GM19043 (cell line): ENCODE data around the gene CLSTN1.

Experiments used
- ATAC-seq: cut with Tn5 transposase; IDR thresholded peaks from one replicate; pipeline ENCODE4 v1.9.1; 2021; ENCODE audit warnings: low read depth; ENCODE audit not compliant: unreplicated experiment

Gene CLSTN1

GRCh38 chr1:9852004-9852403 lies 28.2 kb upstream of the CLSTN1 start:
- ATAC-seq: no peak

GRCh38 chr1:9850442-9851162 lies 26.8 kb upstream of the CLSTN1 start:
- no peak for ATAC-seq

- ATAC-seq: no peak
Observed at GRCh38 chr1:9849691-9850441, 26.1 kb upstream of the CLSTN1 start.

GRCh38 chr1:9848022-9848421 lies 24.3 kb upstream of the CLSTN1 start:
- ATAC-seq: no peak

GRCh38 chr1:9847269-9847668 lies 23.5 kb upstream of the CLSTN1 start:
- no peak for ATAC-seq

- no peak for ATAC-seq
Observed at GRCh38 chr1:9846611-9847171, 22.9 kb upstream of the CLSTN1 start.

- ATAC-seq: no peak
Observed at GRCh38 chr1:9845914-9846313, 22.1 kb upstream of the CLSTN1 start.

- no peak for ATAC-seq
Observed at GRCh38 chr1:9844756-9845155, 21.0 kb upstream of the CLSTN1 start.

- no peak for ATAC-seq
Observed at GRCh38 chr1:9844106-9844505, 20.3 kb upstream of the CLSTN1 start.

- no peak for ATAC-seq
Observed at GRCh38 chr1:9843576-9843945, 19.8 kb upstream of the CLSTN1 start.

GRCh38 chr1:9842781-9843575 lies 19.2 kb upstream of the CLSTN1 start:
- ATAC-seq: no peak

GRCh38 chr1:9842073-9842711 lies 18.4 kb upstream of the CLSTN1 start:
- no peak for ATAC-seq

GRCh38 chr1:9841460-9841859 lies 17.7 kb upstream of the CLSTN1 start:
- ATAC-seq: no peak

- no peak for ATAC-seq
Observed at GRCh38 chr1:9840176-9840575, 16.4 kb upstream of the CLSTN1 start.

GRCh38 chr1:9838946-9839345 lies 15.2 kb upstream of the CLSTN1 start:
- ATAC-seq: no peak

- ATAC-seq: no peak
Observed at GRCh38 chr1:9836632-9836960, 12.8 kb upstream of the CLSTN1 start.

- ATAC-seq: no peak
Observed at GRCh38 chr1:9835758-9836631, 12.2 kb upstream of the CLSTN1 start.

GRCh38 chr1:9835404-9835757 lies 11.6 kb upstream of the CLSTN1 start:
- ATAC-seq: no peak

GRCh38 chr1:9833632-9834031 lies 9.9 kb upstream of the CLSTN1 start:
- no peak for ATAC-seq
